Activated T-helper 1 cell treated with anti-CD3 and anti-CD28 coated beads, Interleukin-2, amount 50 U/mL, for 16 hours (primary cell): ENCODE data around the gene HSD3B1.
"Not testable (repeated sequence)": the region's sequence is repeated elsewhere in the genome, so short reads cannot be mapped to it uniquely, and the experiment has no call there.

ENCODE experiments used
- DNase-seq, 2 donors: peaks; one replicate each; pipeline ENCODE4 v3.0.0-alpha.2; 2020; ENCODE audit warnings: low read depth in 1 of 2, low spot score in 1 of 2

Gene HSD3B1

DNA sequence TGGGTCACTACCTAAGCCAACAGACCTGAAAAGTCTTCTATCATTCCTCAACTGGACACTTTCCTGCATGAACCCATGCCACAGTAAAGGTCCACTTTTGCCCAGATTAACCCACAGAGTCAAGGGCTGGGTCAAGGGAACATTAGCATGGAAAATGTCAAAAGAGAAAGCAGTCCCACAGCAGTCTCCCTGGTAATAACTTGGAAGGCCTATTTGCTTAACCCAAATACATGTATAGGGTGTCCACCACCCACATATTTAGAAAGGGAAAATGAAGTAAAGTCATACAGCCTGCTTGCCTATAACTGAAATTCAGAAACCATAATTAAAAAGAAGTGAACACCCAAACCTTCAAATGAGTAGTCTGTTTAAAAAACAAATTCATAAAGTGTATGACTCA is 16.1 kb upstream of the HSD3B1 start:
- no peak for DNase-seq

DNA sequence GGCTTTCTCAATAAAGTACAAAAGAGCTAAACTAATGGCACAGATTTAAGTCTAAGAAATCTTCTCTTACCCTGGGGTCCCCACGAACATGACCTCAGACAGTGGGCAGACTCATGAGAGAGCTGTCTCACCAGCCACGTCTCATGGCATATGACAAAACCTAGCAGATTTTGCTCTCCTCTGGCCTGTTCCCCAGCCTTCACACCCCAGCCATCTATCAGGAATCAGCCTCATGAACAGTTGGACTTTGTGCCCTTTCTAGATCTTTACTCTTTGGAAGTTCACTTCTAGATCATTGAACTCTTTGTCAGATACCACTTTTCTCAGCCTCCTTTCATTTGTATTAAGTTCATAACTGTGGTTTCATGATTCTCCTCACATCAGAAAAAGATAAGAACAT is 14.2 kb upstream of the HSD3B1 start:
- no peak for DNase-seq

DNA sequence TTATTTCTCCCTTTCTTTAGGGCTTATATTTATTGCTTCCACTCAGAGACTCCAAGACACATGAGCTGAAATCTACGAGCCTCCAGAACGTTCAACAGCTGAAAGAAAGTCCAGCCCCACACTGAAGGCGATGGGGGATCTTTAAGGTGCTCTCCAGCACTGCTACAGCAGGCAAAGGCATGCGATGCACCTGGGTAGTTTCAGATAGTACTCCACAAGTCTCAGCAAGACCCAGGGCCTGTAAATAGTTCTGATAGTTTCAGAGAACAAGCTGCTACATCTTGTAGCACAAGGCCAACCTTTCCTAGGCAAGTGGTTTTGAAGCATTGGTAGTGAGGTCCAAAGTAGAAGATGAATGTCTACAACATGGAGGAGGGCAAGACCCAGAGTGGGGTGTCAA is 2.2 kb upstream of the HSD3B1 start:
- no peak for DNase-seq

DNA sequence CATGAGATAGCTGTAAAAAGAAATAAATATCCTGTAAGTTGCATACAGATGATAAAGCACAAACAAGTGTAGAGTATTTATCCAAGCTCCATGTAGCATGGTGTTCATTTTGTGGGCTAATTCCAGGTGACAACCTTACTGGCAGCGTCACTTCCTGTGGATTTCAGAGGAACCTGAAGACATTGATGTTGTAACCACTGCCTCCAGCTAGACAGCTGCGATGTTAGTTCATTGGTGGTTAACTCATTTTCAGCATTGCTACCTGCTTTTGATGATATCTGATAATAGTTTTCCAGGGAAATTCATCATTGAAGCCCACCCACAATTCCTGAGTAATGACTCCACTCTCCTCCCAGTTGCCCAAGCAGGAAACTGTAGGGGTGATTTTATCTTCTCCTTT is 3.0 kb downstream of the HSD3B1 start:
- no peak for DNase-seq

DNA sequence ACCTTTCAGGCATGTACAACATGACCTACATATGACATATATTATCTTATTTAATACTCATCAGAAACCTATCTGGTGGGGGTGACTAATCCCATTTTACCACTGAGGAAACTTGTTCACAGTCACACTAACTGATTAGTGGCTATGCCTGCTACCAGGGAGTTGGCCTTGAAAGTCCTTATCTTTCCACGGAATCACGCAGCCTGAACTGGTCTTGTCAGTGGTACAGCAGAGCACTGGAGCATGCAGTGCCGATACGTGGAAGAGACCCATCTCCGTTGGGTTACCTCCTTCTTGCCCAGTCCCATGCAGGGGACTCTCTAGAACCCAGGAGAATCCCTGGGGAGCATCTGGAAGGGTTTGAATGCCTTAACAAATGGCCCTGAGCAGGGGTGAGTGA is 8.2 kb downstream of the HSD3B1 start:
- no peak for DNase-seq

DNA sequence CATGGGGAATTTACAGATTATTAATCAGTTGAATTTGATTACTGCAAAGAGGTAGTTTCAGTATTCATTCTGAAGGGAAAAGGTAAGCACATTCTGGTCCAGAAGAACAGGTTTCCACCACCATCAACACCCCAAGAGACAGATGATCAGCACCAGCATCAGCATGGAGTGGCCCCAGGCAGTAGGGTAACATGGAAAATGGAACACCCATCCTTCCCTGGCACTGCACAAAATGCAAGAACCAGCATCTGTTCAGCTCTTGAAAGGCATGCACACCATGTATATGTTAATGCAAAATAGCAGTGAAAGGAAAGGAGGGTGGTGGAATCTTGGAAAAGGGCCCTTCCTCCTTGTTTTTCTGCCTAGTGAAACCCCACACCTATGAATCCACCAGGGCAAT is 9.2 kb downstream of the HSD3B1 start:
- no peak for DNase-seq

DNA sequence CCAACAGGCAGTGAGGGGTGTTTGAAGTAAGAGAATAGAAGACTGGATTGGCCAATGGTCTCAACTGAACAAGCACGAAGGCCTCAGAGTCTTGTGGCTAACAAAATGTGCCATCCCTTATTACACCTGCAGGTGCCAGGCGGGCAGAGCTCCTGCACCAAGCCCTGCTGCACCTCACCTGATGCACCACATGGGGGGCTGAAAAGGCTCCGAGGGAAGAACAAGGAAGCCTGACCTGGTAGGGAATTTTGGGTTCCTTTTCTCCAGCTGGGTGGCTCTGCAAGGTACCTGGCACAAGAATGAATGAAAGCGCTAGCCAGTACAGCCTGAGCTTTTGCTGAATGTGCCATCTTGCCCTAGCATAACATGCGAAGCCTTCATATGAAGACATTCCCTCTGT is 9.7 kb downstream of the HSD3B1 start:
- DNase-seq, result no peak

DNA sequence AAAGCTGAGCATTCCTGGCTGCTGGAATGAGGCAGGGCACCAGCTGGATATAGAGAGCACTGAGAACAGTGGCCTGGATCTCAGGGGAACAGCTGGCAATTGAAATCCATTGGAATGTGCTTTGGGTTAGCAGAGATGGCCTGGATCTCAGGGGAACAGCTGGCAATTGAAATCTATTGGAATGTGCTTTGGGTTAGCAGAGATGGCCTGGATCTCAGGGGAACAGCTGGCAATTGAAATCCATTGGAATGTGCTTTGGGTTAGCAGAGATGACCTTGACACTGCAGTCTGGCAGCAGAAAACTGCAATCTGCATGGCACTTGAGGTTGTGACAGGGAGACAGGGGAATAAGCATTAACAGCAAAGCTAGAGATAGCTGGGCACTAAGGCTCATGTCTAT is 10.7 kb downstream of the HSD3B1 start:
- DNase-seq, result not testable (repeated sequence)

DNA sequence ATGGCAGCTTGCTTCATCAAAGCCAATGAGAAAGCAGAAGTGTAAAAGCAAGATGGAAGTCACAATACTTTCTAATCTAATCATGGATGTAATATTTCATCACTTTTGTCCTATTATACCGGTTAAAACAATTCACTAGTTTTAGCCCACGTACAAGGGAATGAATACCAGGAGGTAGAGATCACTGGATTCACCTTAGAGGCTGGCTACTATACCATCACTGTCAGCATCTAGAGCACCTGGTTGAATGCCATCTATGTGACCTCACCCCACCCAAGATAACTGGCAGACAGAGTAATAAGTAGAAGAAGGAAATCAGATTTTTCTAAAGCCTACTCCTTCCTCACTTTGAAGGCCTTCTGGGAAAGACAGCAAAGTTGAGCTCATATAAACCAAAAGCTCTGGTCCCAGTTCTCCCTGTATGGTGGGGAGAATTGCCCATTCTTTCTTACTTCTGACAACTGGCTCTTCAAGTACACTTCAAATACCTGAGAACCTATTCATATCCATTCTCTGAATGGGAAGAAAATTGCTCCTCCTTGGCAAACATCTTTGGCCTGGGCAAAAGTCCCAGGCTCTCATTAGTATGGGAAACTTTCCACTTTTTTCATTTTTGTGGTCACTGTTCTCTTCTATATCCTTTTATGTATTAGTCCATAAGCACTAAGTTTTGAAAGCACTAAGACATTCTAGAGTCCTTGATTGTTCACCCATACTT is 24.8 kb downstream of the HSD3B1 start:
- no peak for DNase-seq

DNA sequence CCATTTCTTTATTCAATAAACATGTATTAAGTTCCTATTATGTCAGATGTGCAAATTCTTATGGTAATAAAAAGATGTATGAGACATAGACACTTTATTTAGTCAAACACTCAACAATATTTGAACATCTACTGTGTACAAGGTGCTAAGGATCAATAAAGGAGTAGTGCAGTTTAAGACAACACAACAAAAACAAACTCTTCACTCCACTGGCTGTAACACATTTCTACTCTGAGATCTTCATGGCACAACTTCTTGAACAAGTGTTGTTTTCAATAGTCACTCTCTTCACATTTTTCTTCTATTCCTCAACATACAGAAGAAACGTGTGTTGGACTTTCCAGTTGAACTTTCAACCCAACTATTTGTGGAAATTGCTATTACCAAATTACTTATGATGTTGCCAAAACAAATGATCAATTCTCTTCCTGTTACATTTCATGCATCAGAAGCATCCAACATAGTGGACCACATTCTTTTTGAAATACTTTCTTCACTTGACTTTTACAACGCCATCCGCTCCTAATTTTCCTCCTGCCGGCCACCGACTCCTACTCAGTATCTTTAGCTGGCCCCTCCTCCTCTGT is 25.4 kb downstream of the HSD3B1 start:
- DNase-seq, result no peak

DNA sequence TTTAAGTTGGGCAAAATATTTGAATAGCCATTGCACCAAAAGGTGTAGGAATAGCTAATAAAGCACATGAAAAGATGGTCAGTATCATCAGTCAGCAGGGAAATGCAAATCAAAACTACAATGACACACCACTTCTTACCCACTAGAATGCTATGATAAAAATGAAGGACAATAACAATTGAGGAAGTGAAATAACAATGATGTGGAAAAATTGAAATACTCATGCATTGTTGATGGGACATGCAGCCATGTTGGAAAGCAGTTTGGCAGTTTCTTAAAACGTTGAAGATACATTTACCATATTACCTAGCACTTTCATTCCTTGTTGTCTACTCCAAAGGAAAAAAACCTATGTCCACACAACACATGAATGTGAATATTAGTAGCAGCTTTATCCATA is 28.4 kb downstream of the HSD3B1 start:
- DNase-seq, result no peak

DNA sequence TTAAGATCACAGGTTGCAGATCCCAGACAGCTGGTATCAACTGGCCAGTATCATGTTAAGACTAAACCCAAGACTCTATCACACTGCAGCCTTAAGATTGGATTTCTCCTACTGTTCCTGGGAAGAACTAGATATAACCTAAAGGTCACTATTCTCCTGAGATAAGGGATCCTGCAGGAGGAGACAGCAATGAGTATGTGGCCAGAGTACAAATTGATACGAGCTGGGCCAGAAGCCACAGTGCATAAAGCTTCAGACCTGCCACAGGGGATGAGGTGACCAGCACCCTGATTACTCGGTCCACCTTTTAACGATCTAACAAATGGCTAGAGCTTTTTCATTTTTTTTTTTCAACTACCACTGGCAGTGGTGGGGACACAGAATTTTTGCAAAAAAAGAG is 31.0 kb downstream of the HSD3B1 start:
- no peak for DNase-seq

DNA sequence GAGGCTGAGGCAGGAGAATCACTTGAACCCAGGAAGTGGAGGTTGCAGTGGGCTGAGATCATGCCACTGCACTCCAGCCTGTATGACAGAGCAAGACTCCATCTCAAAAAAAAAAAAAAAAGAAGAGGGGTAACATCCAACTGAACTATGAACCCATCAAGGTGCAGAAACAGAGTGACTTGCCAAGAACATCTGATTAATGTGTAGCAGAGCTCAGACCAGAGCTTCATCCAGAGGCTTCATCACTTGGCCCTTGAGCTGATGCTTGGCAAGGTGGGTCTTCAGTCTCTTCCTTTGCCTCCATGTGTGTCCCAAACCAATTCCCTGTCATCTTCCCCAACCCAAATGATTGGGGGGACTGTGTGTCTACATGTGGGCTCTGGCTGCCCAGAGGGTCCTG is 32.6 kb downstream of the HSD3B1 start:
- DNase-seq, result no peak

DNA sequence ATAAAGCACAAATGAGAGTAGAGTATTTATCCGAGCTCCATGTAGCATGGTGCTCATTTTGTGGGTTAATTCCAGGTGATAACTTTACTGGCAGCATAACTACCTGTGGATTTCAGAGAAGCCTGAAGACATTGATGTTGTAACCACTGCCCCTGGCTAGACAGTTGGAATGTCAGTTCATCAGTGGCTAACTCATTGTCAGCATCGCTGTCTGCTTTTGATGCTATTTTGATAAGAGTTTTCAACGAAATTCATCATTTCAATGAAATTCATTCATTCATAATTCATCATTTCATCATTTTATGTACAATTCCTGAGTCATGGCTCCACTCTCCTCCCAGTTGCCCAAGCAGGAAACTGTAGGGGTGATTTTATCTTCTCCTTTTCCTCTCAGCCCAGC is 34.4 kb downstream of the HSD3B1 start:
- DNase-seq, result no peak

DNA sequence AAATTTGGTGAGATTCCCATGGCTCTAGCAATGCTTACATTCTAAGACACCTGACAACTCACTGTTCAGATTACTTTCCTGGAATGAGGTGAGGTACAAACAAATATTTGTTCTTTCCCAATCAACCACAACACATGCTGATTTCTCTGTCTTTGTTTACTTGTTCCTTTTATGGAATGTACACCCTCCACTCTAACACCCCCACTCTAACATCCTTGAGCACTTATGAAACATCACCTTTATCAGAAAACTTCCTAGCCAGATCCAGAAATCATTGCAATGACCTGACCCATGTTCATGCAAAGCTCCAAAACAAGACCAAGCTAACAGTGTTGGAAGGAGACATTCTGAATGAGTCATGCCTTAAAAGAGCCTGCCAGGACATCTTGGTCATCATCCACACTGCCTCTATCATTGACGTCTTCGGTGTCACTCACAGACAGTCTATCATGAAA is 35.5 kb downstream of the HSD3B1 start:
- DNase-seq, result no peak

DNA sequence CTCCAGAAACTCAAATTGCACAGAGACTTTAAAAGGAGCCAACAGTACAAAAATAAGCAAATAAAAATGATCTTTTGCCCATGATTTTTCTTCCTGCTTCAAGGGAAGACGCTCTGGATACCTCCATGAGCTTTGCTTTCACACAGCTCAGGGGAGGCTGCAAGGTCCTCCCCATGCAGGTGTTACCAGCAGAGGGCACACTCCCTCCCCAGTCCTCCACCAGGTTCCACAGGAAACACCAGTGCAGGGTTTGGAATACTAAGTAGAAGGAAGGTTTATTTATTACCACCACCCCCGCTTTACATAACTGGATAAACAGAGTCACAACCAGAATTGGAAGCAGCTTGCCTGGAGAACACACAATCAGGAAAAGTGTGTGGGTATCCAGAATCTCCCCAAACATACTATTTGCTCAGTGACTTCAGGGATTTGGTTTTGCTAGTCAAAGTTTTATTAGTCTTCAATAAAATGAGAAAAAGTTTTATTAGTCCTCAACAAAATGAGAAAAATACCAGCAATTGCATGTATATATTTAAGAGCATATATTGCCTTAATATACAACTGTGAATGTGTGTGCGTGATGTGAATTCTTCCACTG is 37.3 kb downstream of the HSD3B1 start:
- DNase-seq, result no peak

DNA sequence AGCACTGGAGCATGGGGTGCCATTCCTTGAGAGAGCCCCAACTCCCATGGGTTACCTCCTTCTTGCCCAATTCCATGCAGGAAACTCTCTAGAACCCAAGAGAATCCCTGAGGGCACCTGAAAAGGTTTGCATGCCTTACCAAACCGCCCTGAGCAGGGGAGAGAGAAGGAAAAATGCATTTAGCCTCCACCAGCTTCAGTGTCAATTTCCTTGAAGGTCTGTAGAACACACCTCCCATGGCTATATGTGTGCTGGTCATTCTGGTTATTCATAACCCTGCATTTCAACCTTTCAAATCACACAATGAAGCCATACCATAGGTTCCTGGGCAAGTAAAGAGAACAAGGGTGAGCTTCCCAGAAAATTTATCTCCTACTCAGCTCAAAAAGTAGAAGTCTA is 39.6 kb downstream of the HSD3B1 start:
- DNase-seq, result no peak

DNA sequence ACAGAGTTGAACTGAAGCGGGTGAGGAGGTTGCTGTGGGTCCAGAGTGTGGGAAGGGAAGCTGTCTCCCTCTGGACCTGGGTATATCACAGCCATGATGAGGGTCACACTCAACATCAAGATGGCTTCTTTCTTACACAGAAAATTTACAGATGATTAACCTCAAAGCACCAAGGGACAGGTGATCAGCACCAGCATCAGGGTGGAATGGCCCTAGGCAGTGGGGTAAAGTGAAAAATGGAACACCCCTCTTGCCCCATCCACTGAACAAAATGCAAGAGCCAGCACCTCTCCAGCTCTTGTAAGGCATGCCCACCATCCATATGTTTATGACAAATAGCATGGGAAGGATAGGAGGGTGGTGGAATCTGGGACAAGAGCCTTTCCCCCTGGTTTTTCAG is 40.3 kb downstream of the HSD3B1 start:
- no peak for DNase-seq

DNA sequence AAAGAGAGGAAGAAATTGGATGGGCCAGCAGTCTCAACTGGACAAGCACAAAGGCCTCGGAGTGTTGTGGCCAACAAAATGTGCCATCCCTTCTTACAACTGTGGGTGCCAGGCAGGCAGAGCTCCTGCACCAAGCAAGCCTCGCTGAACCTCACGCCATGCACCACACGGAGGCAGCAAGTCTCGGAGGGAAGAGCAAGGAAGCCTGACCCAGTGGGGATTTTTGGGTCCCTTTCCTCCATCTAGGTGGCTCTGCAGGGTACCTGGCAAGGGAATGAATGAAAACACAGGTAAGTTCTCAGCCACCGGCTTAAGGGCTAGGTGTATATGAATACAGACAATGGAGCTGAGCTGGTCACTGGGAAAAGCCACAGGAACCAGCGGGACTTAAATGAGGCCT is 40.8 kb downstream of the HSD3B1 start:
- DNase-seq, result no peak

DNA sequence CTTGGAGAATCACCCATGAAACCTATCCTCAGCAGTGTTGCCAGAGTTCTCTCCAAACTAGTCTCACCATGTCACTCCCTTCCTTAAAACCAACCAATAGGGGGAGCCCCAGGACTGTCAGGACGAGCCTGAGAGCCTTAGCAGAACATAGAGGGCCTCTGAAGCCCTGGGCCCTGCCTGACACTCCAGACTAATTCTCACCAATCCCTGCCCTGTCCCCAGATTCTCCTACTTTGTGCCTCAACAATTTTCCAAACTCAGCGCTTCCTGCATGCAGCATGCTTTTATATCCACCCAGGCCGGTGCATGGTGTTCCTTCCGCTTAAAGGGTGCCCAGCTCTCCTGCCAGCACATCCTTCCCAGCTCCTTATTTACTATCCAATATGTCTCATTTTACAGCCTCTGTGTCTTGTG is 42.7 kb downstream of the HSD3B1 start:
- no peak for DNase-seq

DNA sequence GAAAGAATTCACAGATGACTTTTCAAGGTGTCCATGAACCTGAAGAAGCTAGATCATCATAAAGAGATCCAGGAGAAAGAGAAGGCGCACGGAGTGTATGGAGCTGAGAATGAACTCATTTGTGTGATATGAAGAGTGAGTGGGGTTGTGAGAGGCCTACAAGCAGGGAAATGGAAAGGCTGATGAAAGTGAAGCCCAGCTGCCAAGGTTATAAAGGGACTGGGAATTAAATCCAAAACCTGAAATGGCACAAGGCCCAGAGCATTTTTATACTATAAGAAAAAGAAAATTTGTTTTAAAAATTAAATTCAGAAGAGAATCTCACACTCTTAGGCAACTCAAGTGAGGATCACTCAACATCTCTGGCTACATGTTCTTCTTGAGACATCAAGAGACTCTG is 43.4 kb downstream of the HSD3B1 start:
- DNase-seq, result no peak

DNA sequence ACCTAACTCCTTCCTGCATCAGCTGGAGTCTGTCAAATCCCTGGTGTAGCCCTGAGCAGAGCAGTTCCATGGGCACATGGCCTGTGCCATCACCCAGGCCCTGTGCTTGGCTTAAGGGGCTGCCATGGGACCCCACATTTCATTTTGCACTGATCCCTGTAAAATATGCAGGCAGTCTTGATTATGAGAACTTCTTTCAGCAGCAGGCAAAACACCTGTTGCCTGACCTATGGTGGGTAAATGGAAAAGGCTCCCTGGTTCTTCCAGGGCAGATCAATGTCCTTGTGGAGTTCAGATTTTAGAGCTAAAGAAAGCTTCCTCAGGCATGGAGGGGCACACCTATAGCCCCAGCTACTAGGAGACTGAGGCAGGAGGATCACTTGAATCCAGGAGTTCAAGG is 44.2 kb downstream of the HSD3B1 start:
- no peak for DNase-seq

DNA sequence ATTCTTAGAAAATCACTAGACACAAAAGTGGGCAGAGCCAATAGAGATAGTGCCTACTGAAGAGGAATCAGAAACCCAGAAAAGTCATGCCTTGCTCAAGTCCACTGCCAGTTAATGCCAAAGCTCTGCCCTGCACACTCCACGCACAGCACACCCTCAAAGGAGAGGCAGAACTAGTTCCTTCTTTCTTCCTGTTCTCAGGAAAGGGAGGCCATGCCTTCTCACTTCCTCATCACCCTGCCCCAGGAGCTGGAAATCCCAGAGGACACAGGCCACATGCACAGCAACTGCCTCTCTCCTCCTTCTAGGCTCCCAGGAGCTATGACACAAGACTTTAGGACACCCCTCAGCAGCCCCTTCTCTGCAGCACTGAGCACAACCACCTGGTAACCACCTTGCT is 45.6 kb downstream of the HSD3B1 start:
- DNase-seq, result not testable (repeated sequence)
